T-helper 22 cell (primary cell): ENCODE data around the gene IRF4.

ENCODE experiments used
- DNase-seq: peaks from one replicate; pipeline ENCODE4 v3.0.0-alpha.2; 2020; ENCODE audit warnings: low read depth

The IRF4 gene

GRCh38 chr6:391559-392440, at the start of gene IRF4:
TSS of gene IRF4 (plus strand) at chr6:391752. CDS start at chr6:393153, 1,401 bp downstream.
- no peak for DNase-seq

- no peak for DNase-seq
Observed at GRCh38 chr6:341914-342831, 49.4 kb upstream of the IRF4 start.

- DNase-seq = no peak
Observed at GRCh38 chr6:342832-343179, 48.7 kb upstream of the IRF4 start.

DNA sequence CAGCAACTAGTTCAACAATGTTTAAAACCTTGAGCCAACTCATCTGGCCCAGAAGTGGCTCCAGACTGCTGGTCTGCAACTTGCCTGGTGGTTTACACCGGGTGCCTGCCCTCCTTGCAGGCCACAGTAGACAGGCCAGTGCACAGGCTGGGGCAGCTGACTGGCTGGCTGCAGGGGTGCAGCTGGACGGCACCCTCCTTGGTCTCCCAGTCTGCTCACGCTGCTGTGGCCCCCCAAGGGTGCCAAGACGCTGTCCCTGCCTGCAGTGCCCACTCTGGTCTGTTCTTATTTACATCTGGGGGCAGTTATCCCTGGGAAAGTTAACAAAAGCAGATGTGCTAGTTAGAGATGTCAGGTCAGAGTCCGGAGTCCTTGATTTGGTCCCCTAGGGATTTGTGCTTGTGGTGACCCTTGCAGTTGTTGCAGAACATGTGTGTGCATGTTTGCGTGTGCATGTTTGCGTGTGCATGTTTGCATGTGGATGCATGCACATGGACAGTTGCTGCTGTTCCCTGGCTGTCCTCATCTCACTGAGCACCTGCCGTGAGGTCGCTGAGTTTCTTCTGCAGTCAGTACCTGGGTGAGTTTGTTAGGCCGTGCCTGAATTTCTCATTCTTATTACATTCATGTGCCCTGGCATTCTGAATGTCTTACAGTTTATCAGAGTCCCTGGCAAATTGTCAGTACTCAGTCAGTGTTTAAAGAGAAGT, 48.2 kb upstream of the IRF4 start:
- no peak for DNase-seq

GRCh38 chr6:343960-344815, 47.4 kb upstream of the IRF4 start:
- no peak for DNase-seq

DNA sequence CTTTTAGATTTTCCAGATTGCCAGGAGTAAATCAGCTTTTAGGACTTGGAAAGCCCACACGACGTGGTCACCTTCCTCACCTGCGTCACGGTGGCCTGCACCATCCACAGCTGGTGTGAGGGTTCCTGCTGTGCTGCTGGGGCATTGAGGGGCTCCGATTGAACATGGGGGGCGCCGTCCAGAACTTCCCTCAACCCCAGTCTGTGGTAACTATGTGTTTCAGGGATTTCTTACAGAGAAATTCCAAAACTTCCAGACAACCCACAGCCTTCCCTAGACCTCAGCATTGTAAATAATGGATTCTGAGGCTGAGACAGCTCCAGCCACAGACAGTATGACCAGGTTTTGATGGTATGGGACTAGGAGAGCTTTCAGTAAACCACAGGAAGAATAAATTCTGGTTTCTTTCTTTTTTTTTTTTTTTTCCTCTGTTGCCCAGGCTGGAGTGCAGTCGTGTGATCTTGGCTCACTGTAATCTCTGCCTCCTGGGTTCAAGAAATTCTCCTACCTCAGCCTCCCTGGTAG, 46.7 kb upstream of the IRF4 start:
- no peak for DNase-seq

DNA sequence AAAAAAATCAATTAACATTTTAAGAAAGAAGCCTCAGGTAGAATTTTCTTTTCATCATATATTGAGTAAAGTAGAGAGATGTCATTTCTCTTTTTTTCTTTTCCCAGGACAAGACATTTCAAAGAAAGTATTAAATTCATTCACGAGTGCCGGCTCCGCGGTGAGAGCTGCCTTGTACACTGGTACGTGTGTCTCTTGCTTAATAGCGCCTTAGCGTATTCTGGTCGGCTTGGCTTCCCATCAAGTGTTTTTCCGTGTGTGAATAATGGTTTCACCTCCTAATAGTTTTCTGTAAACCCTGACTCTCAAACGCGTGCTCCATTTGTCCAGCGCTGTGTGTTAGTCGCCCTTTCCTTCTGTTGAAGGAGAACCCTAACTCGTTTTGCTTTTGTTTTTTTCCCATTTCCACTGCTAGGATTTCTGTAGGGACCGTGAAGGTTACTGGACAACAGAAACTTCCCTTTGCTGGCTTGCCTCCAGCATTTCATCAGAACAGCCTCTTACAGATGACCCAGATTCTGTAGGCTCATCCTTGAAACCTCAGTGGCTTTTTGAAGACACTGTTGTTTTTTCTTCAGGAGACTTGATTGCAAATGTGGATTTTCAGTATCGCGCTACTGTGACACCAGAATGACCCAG, 45.7 kb upstream of the IRF4 start:
- no peak for DNase-seq

- no peak for DNase-seq
Observed at GRCh38 chr6:346386-347030, 45.0 kb upstream of the IRF4 start.

DNA sequence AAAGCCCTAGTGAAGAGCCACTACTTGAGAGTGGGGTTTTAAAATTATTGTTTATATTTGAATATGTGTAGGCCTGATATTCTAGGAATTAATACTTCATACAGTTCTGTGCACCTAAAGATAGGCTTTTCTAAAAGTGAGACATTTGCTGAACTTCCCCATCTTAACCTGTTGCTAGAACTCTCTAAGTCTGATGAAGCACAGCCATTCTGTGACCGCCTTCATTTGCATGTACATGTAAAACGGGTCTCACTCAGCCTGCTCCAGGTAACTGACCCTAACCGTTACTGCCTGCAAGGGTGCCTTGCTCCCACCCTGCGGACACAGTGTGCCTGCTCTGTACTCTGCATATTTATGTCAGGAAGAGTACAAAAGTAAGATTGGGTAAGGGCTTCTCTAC, 44.3 kb upstream of the IRF4 start:
- DNase-seq = no peak

- DNase-seq = no peak
Observed at GRCh38 chr6:347951-348859, 43.3 kb upstream of the IRF4 start.

- DNase-seq = no peak
Observed at GRCh38 chr6:348860-349396, 42.6 kb upstream of the IRF4 start.

- DNase-seq = no peak
Observed at GRCh38 chr6:349491-349921, 42.0 kb upstream of the IRF4 start.

DNA sequence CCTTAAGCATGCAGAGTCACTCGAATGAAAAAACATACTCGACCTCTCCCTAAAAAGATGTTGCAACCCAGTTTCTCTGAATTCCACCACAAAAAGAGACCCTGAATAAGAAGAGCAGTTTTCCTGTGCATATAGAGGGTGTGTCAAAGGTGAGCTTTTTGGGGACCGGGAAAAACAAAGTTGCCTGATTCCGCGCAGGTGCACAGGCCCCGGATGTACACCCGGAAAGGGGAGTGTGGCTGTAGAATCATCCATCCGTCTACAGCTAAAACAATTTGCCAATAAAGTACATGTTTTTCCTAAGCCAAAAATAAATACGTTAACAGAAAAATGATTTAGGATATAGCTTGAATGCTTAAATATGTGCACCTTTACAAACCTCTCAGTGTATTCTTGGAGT, 41.2 kb upstream of the IRF4 start:
- no peak for DNase-seq

GRCh38 chr6:351011-351866, 40.3 kb upstream of the IRF4 start:
- DNase-seq = no peak

GRCh38 chr6:351867-352289, 39.7 kb upstream of the IRF4 start:
- DNase-seq = no peak

GRCh38 chr6:352474-352873, 39.1 kb upstream of the IRF4 start:
- DNase-seq = no peak

DNA sequence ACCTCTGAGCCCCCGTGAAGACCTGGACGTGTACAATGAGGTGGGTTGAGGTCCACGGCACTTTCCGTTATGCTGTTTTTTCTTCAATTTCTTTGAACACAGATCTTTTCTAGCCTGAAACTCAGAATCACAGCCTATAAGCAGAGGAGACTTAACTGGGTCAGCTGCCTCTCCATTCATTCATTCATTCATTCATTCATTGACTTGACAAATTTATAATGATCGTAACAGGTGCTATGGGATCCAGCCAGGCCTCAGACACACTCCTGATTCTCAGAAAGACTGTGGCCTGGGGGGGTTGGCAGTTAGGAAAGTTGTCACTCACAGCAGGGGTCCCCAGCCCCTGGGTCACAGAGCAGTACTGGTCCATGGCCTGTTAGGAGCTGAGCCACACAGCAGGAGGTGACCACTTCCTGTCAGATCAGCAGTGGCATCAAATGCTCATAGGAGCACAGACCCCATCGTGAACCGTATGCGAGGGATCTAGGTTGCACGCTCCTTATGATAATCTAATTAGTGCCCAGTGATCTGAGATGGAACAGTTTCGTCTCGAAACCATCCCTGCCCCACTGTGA, 38.6 kb upstream of the IRF4 start:
- no peak for DNase-seq
